ENCODE results near the gene PDE4B.
"Not testable (repeated sequence)": the region's sequence is repeated elsewhere in the genome, so short reads cannot be mapped to it uniquely, and the experiment has no call there.

The PDE4B gene

GRCh38 chr1:66294707-66295370 lies 502.1 kb downstream of the PDE4B start:
- peak; percentile 63 for DNase-seq

GRCh38 chr1:66295803-66296202 lies 503.1 kb downstream of the PDE4B start:
- DNase-seq, result no peak

- DNase-seq, result no peak
Observed at GRCh38 chr1:66296370-66296769, 503.7 kb downstream of the PDE4B start.

GRCh38 chr1:66296951-66297350 lies 504.3 kb downstream of the PDE4B start:
- DNase-seq, result peak; percentile 20

GRCh38 chr1:66298464-66298863 lies 505.8 kb downstream of the PDE4B start:
- DNase-seq, result peak; percentile 21

GRCh38 chr1:66300280-66300971 lies 507.7 kb downstream of the PDE4B start:
- DNase-seq, result no peak

- DNase-seq, result peak; percentile 24
Observed at GRCh38 chr1:66300972-66301451, 508.3 kb downstream of the PDE4B start.

- DNase-seq, result no peak
Observed at GRCh38 chr1:66302184-66302742, 509.6 kb downstream of the PDE4B start.

- peak; percentile 25 for DNase-seq
Observed at GRCh38 chr1:66302815-66303214, 510.1 kb downstream of the PDE4B start.

GRCh38 chr1:66303646-66304045 lies 511.0 kb downstream of the PDE4B start:
- no peak for DNase-seq

GRCh38 chr1:66304128-66304527 lies 511.4 kb downstream of the PDE4B start:
- no peak for DNase-seq

GRCh38 chr1:66305927-66306326 lies 513.2 kb downstream of the PDE4B start:
- no peak for DNase-seq

GRCh38 chr1:66309006-66309741 lies 516.5 kb downstream of the PDE4B start:
- DNase-seq, result no peak

- peak; percentile 33 for DNase-seq
Observed at GRCh38 chr1:66311092-66311491, 518.4 kb downstream of the PDE4B start.

GRCh38 chr1:66311628-66312027 lies 518.9 kb downstream of the PDE4B start:
- DNase-seq, result no peak

GRCh38 chr1:66312271-66312990 lies 519.7 kb downstream of the PDE4B start:
- DNase-seq, result no peak

GRCh38 chr1:66313429-66313828 lies 520.7 kb downstream of the PDE4B start:
- peak; percentile 84 for DNase-seq

- peak; percentile 22 for DNase-seq
Observed at GRCh38 chr1:66315671-66316070, 523.0 kb downstream of the PDE4B start.

- DNase-seq, result no peak
Observed at GRCh38 chr1:66316464-66317247, 524.0 kb downstream of the PDE4B start.

- no peak for DNase-seq
Observed at GRCh38 chr1:66317248-66317515, 524.5 kb downstream of the PDE4B start.

- DNase-seq, result no peak
Observed at GRCh38 chr1:66320231-66320630, 527.5 kb downstream of the PDE4B start.

- not testable (repeated sequence) for DNase-seq
Observed at GRCh38 chr1:66322462-66322861, 529.8 kb downstream of the PDE4B start.
